Ascending aorta (tissue), 2 donors: ENCODE results near the gene LARGE1. TPM values are rescaled to one million over a fixed set of nuclear protein-coding genes. Genes with fewer than 3 reads are reported as not detected.
A peak's percentile ranks its signal among the peaks of the same experiment; 100 is the strongest.

Experiments
- DNase-seq, 2 donors: peaks; one replicate each; pipeline ENCODE4 v3.0.0-alpha.2; 2019; ENCODE audit warnings: low spot score in 2 of 2
- H3K27ac ChIP-seq, 2 donors: fragments of 200-600 bp; sonication (generic); one replicate each; pipeline ENCODE4 v1.5.1; 2016 to 2017; ENCODE audit warnings: mild to moderate bottlenecking in 1 of 2
- H3K27me3 ChIP-seq: fragments of 200-600 bp; sonication (generic); one replicate; pipeline ENCODE4 v1.5.1; 2017
- H3K36me3 ChIP-seq, 2 donors: fragments of 200-600 bp; sonication (generic); one replicate each; pipeline ENCODE4 v1.5.1; 2016
- H3K4me1 ChIP-seq, 2 donors: fragments of 200-600 bp; sonication (generic); one replicate each; pipeline ENCODE4 v1.5.1; 2016 to 2017; ENCODE audit warnings: mild to moderate bottlenecking in 1 of 2
- H3K4me3 ChIP-seq, 2 donors: fragments of 200-600 bp; sonication (generic); one replicate each; pipeline ENCODE4 v1.5.1; 2016 to 2017; ENCODE audit warnings: mild to moderate bottlenecking in 1 of 2
- H3K9me3 ChIP-seq, 2 donors: fragments of 200-600 bp; sonication (generic); one replicate each; pipeline ENCODE4 v1.5.1; 2016
- CTCF ChIP-seq, 3 experiments: fragments of 200-600 bp in 2 of 3; fragments of 450-650 bp in 1 of 3; sonication (generic) in 2 of 3; IDR thresholded peaks; one replicate each; pipeline ENCODE4 v1.5.1; 2016 to 2019; ENCODE audit warnings: antibody characterized with exemption in 3 of 3, mild to moderate bottlenecking in 1 of 3, moderate library complexity in 1 of 3
- intact Hi-C: fragments of 100-400 bp; cut with DNase I; formaldehyde crosslinking; loops from one replicate; pipeline ENCODE4 v1.15.1; 2023
- total RNA-seq: library from RNA; depleted of rRNA; stranded (reverse); fragments of >200 nt; gene quantifications from one replicate; pipeline ENCODE4 v1.1.0, GENCODE V29; 2016

LARGE1 gene
- total RNA-seq, 1 donor from 2014 or later: 40.6 TPM

- H3K4me1 ChIP-seq: peaks cover 5 to 13% of the 10 kb centered on the region in 2 donors
- no peak for TF ChIP-seq CTCF (IDR thresholded peaks at IDR 0.05)
- H3K36me3 ChIP-seq: no peaks in the 10 kb centered on the region
- intact Hi-C loops: loop anchor here (1.0 to 10.0 kb wide), 5 partner anchors 9 to 1445 kb away; partner anchors contain the start of gene FBXO7
- H3K4me3 ChIP-seq: peak overlapping the region; percentile 68 to 94
- peak overlapping the region; percentile 63 to 81 for H3K27ac ChIP-seq
- no peaks in the 10 kb centered on the region for H3K27me3 ChIP-seq
- DNase-seq: peak in 1 of 2 donors; percentile 66
- H3K9me3 ChIP-seq: no peaks in the 10 kb centered on the region
Measured at GRCh38 chr22:33919391-33920196, 682 bp downstream of the LARGE1 start.

GRCh38 chr22:33918676-33919365 is 1.5 kb downstream of the LARGE1 start:
- no peak overlapping the region for H3K27ac ChIP-seq
- H3K4me1 ChIP-seq: peaks cover 5 to 13% of the 10 kb centered on the region in 2 donors
- intact Hi-C loops: loop anchor here (1.0 kb wide), 1 partner anchor 9 kb away; no protein-coding TSS in a partner anchor
- H3K36me3 ChIP-seq: no peaks in the 10 kb centered on the region
- DNase-seq: no peak
- peak overlapping the region; percentile 68 to 94 for H3K4me3 ChIP-seq
- TF ChIP-seq CTCF (IDR thresholded peaks at IDR 0.05): no peak
- H3K9me3 ChIP-seq: no peaks in the 10 kb centered on the region
- no peaks in the 10 kb centered on the region for H3K27me3 ChIP-seq

GRCh38 chr22:33917744-33918406 is 2.4 kb downstream of the LARGE1 start:
- Histone ChIP-seq H3K4me1 (peaks cover 3 to 7% of the 10 kb centered on the region in 2 donors), H3K36me3 (no peaks in the 10 kb centered on the region), H3K9me3 (no peaks in the 10 kb centered on the region), H3K4me3 (peak overlapping the region in 1 of 2 donors; percentile 94), H3K27me3 (no peaks in the 10 kb centered on the region), H3K27ac (no peak overlapping the region)
- intact Hi-C loops: no loop called here
- DNase-seq: no peak
- peak in 1 of 3 experiments; percentile 30 for TF ChIP-seq CTCF (IDR thresholded peaks at IDR 0.05)

- Histone ChIP-seq H3K9me3 (no peaks in the 10 kb centered on the region), H3K36me3 (no peaks in the 10 kb centered on the region), H3K27ac (no peak overlapping the region), H3K4me1 (peaks cover 2 to 6% of the 10 kb centered on the region in 2 donors), H3K4me3 (no peak overlapping the region), H3K27me3 (no peaks in the 10 kb centered on the region)
- intact Hi-C loops: no loop called here
- TF ChIP-seq CTCF (IDR thresholded peaks at IDR 0.05): no peak
- no peak for DNase-seq
Measured at GRCh38 chr22:33914699-33915098, 5.6 kb downstream of the LARGE1 start.

- no peak for DNase-seq
- no peak overlapping the region for H3K4me3 ChIP-seq
- TF ChIP-seq CTCF (IDR thresholded peaks at IDR 0.05): no peak
- no peak overlapping the region for H3K27ac ChIP-seq
- H3K4me1 ChIP-seq: peaks cover 4 to 11% of the 10 kb centered on the region in 2 donors
- intact Hi-C loops: no loop called here
- no peaks in the 10 kb centered on the region for H3K9me3 ChIP-seq
- H3K27me3 ChIP-seq: no peaks in the 10 kb centered on the region
- H3K36me3 ChIP-seq: no peaks in the 10 kb centered on the region
Measured at GRCh38 chr22:33914131-33914530, 6.1 kb downstream of the LARGE1 start.
